HG03354 (cell line): ENCODE data around the gene NPTX1.

Experiments
- ATAC-seq: cut with Tn5 transposase; IDR thresholded peaks from one replicate; pipeline ENCODE4 v1.9.1; 2021; ENCODE audit warnings: mild to moderate bottlenecking; ENCODE audit not compliant: unreplicated experiment, poor library complexity, severe bottlenecking

NPTX1 gene

GRCh38 chr17:80449194-80449929 lies 27.0 kb downstream of the NPTX1 start:
- no peak for ATAC-seq

DNA sequence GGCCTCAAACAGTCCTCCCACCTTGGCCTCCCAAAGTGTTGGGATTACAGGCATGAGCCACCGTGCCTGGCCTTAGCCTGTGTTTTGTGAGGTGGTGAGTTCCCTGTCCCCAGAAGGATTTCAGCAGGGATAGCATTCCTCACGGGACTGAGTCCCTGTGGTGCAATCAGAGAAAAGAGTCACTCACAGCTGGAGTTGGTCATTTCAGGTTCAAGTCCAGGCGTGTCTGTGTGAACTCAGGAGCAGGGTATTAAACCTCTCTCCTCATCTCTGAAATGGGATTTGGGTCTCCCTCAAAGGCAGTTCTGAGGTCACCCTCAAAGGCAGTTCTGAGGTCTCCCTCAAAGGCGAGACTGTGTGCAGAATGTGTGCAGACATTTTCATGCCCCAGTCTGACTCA lies 28.6 kb downstream of the NPTX1 start:
- no peak for ATAC-seq

GRCh38 chr17:80446645-80447405 lies 29.6 kb downstream of the NPTX1 start:
- ATAC-seq: no peak

- ATAC-seq: no peak
These were observed 30.7 kb downstream of the NPTX1 start for GRCh38 chr17:80445726-80446110.

DNA sequence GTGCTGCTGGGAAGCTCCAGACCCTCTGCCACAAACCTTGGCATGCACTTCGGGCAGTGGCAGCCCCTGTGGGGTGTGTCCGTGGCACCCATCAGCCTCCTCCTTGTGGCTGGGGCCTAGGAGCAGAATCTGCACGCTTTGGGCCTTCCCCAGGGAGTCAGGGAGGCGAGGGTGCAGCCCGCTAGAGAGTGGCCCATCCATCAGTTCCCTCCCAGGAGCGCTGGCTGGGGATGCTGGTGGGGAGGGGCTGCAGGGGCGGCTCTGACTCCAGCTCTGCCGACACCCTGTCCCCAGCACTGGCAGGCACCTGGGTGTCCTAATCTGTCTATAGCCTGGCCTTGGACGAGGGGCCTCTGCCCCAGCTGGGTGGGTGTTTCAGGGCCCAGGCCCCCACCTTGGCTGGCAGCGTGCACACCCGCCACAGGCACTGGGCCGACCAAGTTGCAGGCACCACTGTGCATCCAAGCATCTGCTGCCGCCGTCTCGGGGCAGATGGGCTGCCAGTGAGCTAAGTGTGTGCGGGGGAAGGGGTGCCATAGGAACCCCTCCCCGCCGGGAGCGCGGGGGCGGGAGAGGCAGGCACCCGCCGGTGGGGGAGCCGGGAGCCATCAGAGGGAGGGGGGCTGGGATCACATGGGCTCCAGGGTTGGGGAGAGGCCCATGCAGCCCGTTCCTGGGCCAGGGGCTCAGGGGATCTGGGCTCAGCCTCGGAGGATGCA lies 31.2 kb downstream of the NPTX1 start:
- ATAC-seq: no peak

DNA sequence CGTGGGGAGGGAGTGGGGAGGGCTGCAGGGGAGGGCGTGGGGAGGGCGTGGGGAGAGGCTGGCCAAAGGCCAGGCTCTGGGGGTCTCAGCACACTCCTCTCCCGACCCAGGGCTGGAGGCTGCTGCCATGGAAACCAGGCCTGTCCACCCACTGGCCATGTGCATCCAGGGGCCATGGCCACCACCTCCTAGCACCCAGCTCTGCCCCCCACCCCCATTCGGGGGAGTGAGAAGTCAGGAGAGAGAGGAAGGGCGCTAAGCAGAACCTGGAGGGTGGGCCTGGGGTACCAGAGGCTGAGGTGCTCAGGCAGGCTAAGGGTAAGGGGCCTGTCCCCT lies 31.8 kb downstream of the NPTX1 start:
- ATAC-seq: no peak

DNA sequence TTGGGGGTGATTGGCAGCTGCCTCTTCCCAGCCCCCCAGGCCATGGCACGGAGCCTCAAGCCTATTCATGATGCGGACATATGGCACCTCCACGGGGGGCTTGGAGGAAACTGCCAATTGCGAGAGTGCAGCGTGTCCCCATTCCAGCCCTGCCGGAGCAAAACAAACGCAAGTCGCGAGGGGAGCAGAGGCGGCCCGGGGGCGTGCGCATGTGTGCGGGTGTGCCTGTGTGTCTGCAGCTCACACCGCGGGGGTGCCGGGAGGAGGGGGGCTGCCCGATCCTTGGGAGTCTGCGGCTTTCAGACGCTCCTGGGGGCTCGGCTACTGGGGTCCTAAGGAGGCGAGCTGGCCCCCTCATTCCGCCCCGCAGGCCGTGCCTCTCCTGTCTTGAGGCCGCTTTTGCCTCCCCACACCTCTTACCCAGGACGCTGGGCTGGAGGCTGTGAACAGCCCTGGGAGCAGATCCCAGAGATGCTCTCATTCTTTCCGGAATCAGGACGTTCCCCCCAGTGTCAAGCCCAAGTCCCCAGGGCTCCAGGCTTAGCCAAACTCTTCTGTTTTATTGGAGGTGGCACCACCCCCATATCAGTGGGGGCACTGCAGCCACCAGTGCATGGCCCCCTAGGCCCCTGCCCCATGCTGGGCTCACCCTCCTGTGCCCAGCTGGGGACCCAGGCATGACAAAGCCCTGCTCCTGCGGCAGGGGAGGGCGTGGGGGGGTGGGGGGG lies 32.3 kb downstream of the NPTX1 start:
- ATAC-seq: no peak

- no peak for ATAC-seq
These were observed 32.9 kb downstream of the NPTX1 start for GRCh38 chr17:80443498-80443897.

DNA sequence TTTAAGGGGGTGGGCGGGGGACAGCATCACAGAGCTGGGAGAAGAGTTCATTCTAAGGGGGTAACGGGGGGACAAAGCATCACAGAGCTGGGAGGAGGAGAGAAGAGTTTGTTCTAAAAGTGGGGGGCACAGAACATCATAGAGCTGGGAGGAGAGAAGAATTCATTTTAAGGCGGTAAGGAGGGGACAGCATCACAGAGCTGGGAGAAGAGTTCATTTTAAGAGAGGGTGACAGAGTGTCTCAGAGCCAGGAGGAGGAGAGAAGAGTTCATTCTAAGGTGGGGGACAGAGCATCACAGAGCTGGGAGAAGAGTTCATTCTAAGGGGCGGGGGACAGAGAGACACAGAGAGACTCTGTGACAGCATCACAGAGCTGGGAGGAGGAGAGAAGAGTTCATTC lies 33.6 kb downstream of the NPTX1 start:
- no peak for ATAC-seq

GRCh38 chr17:80442323-80442659 lies 34.1 kb downstream of the NPTX1 start:
- ATAC-seq: no peak

DNA sequence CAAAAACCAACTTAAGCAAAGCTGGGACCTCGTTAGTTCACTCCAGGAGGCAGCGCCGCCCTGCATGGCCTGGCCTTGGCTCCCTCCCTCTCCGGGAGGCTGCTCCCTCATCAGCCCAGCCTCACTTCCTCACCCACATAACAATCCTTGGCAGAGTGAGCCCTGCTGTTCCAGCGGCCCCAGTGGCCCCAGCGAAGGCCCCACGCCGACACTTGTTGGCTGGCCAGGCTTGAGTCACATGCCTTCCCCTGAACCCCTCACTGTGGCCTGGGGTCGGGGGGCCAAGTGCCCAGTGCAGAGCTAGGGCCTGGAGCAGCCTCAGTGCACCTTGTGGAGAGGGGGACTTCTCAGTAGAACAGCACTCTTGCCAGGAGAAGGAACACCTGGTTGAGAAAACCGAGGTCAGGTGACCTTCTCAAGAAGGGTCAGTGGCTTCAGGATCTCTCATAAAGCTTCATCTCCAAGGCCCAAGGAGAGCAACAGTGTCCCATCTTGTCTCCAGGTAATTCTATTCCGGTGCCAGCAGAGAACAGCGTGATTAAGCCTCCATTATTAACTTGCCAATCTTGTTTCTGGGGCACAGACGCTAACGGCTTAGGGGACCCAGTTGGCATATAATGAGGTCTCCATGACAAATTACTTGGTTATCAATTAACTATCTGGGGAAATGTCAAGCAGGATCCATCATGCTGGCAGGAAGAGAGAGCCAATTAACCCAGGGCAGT lies 34.6 kb downstream of the NPTX1 start:
- no peak for ATAC-seq

- no peak for ATAC-seq
These were observed 35.3 kb downstream of the NPTX1 start for GRCh38 chr17:80441133-80441578.

DNA sequence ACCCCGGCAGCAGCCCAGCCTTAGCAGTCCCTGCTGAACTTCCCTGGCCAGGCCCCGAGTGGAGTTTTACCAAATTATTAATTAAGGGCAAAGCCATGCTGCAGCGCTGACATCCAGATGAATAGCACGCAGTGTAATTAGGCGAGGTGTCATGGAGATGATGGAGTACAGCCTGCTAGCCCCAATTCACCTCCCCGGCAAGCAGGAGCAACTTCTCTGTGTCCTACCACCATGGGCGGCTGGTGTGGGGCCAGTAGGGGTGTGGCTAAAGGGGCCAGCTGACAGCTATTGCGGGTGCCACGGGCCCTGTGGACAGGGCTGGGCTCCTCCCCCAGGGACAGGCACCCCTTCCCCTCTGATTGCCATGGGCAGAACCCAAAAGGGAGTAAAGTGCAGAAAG lies 36.9 kb downstream of the NPTX1 start:
- ATAC-seq: no peak

GRCh38 chr17:80438806-80439205 lies 37.6 kb downstream of the NPTX1 start:
- ATAC-seq: no peak

DNA sequence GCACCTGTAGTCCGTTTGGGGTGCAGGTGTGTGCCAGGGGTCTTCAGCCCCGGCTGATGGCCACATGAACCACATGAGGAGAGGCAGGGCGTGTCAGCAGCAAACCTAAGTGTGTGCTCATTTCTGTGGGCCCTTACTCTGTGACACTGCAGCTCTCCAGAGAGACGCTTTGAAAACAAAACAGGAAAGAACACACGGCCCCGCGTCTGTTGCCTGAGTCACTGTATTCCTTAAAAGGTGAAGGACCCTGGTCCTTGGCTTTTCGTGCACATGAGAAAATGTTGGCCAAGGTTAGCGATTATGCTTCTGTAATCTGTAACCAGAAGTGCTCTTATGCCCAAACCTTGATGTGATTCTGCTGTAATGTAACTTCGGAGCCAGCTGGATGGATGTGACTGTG lies 38.9 kb downstream of the NPTX1 start:
- ATAC-seq: no peak

- no peak for ATAC-seq
These were observed 42.3 kb downstream of the NPTX1 start for GRCh38 chr17:80433916-80434666.

GRCh38 chr17:80432961-80433550 lies 43.4 kb downstream of the NPTX1 start:
- ATAC-seq: no peak

DNA sequence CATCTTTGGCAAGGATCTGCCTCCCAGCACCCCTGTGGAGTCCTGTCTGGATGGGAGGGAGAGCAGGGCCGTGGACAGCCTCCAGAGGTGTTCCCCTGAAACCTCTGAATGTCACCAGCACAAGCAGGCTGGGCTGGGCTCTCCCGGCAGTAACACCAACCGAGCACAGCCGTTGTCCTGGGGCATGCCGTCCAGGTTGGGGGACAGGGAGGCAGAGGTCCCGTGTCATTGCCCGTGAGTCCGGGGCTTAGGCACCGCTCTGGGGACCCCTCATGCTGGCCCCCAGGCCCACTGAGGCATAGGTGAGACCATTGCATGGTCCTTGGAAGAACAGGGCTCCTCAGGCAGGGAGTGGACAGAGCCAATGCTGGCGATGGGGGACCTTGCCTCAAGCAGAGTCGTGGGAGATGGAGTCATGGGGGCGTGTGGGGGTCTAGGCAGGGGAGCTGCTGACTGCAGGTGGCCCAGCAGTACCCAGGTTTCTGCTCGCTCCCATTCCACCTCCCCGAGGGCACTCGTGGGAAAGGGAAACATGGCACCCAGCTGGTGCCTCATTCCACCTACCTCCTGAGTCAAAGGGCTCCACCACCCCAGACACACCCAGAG lies 44.0 kb downstream of the NPTX1 start:
- no peak for ATAC-seq
